Measurements from ENCODE around the gene HEXIM2.

HEXIM2 gene

DNA sequence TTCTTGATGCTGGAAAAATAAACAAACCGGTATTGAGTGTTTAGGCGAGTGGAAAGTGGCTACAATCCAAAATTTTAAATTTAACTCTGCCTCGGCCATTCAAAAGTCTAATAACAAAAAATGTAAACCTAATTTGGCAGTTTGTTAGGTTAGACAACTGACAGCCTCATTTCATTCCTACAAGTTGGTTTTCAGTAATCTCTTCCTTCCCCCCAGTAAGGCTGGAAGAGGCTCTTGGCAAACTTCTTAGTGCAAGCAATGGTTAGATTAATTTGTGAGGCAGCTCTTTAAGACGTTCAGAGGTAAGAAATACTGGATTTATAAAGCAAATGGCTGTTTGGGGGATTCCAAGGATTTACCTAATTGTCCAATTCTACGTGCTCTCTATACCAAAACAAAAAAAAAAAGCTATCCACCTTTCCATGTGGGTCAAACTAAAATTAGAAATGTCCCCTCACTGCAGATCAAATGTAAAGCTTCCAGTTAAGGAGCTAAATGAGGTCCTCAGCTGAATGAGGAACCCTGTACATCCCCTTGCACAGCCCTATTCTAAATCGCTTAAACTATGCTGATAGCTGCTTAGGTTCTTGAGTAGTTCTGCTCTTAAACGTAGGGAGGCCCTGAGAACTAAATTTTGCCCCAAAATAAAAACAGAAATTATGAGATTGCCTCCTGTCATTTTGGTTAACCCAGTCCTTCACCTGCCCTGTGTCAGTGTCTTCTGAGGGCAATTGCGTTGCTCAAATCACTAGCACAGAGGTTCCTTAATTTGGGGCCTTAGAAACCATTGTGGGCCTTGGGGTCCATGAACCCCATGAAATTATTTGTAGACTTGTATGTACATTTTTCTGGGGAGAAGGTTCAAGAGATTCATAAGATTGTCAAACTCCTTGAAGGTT lies 10.5 kb upstream of the HEXIM2 start:
- TF ChIP-seq, protein P1, sequence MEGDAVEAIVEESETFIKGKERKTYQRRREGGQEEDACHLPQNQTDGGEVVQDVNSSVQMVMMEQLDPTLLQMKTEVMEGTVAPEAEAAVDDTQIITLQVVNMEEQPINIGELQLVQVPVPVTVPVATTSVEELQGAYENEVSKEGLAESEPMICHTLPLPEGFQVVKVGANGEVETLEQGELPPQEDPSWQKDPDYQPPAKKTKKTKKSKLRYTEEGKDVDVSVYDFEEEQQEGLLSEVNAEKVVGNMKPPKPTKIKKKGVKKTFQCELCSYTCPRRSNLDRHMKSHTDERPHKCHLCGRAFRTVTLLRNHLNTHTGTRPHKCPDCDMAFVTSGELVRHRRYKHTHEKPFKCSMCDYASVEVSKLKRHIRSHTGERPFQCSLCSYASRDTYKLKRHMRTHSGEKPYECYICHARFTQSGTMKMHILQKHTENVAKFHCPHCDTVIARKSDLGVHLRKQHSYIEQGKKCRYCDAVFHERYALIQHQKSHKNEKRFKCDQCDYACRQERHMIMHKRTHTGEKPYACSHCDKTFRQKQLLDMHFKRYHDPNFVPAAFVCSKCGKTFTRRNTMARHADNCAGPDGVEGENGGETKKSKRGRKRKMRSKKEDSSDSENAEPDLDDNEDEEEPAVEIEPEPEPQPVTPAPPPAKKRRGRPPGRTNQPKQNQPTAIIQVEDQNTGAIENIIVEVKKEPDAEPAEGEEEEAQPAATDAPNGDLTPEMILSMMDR (IDR thresholded peaks at IDR 0.05; ENCODE audit: extremely low read depth, missing control alignments): no peak
- DNase-seq (ENCODE audit: low spot score): no peak

DNA sequence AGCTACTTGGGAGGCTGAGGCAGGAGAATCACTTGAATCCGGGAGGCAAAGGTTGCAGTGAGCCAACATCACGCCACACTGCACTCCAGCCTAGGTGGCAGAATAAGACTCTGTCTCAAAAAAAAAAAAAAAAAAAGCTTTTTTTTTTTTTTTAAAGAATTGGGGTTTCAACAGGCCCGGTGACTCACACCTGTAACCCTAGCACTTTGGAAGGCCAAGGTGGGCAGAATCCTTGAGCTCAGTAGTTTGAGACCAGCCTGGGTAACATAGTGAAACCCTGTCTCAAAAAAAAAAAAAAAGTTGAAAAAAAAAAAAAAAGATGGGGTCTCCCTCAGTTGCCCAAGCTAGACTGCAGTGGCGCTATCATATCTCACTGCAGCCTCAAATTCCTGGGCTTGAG lies 6.6 kb upstream of the HEXIM2 start:
- TF ChIP-seq, protein P1 (IDR thresholded peaks at IDR 0.05; ENCODE audit: extremely low read depth, missing control alignments): no peak
- no peak for DNase-seq (ENCODE audit: low spot score)

DNA sequence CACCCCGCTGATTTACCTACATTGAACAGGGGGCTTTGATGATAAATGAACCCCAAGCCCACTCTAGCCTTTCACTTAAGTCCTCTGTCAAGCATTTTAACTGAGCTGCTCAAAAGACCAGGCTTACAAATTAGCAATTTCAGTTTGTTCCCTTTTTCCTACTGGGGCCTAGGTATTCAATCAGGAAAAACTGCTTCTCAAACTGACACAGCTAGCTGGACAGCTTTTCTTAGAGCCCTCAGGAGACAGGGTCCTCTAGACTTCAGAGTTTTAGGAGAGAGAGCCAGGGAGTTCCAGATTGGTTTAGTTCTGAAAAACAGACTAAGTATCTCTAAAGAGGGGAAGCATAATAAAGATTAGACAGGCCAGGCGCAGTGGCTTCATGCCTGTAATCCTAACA lies 6.2 kb upstream of the HEXIM2 start:
- TF ChIP-seq, protein P1 (IDR thresholded peaks at IDR 0.05; ENCODE audit: extremely low read depth, missing control alignments): no peak
- no peak for DNase-seq (ENCODE audit: low spot score)

DNA sequence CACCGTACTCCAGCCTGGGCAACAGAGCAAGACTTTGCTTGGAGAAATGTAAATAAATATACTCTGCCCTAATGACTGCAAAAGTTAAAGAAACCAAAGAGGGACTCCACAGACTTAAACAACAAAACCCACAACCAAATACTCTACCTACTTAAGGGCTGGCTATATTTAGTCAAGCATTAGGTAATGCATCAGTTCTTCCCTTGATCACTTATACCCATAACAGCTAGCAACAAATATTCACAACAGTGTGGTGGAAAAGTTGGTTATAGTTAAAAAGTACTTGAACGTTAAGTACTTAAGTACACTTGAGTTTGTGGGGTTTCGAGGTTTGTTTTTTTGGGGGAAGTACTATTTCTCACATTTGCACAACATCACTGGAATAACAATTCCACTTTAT lies 5.4 kb upstream of the HEXIM2 start:
- no peak for DNase-seq (ENCODE audit: low spot score)
- TF ChIP-seq, protein P1 (IDR thresholded peaks at IDR 0.05; ENCODE audit: extremely low read depth, missing control alignments): no peak

DNA sequence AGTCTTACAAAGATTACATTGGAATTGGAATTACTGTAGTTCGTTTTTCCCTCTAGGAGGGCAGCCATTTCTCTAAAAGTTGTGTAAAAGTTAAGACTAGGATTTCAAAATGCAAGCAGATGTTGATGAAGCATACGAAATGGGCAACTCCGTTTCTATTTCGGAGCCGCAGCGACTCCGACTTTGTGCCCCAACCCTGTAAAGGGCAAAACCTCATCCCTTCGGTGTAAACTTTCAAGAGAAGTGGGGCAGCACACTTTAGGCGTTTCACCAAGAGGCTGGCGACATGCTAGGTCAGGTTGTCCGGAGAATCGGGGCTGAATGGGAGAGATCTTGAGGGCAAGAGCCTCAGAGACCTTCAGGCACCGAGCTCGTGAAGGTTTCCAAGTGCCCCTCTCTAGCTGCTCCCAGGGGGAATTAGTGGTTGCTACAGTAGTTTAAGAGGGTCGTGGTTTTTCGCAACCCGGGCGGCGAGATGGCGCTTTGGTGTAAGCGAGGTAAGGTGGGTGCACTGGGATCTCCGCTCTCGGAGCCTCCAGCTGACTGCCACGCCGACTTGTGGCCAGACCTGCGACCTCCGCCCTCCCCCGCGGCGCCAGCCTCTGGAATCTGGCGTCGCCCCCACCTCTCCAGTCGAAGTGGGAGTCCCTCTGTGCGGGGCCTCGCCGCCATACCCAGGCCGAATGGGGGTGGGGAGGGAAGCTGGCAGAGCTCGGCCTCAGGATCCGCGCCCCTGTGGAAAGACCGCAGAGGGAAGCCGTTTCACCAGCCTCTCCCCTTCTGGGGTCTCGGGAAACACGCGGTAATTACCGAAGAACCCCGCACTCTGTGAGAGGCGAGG lies 1.0 kb upstream of the HEXIM2 start:
- no peak for DNase-seq (ENCODE audit: low spot score)

DNA sequence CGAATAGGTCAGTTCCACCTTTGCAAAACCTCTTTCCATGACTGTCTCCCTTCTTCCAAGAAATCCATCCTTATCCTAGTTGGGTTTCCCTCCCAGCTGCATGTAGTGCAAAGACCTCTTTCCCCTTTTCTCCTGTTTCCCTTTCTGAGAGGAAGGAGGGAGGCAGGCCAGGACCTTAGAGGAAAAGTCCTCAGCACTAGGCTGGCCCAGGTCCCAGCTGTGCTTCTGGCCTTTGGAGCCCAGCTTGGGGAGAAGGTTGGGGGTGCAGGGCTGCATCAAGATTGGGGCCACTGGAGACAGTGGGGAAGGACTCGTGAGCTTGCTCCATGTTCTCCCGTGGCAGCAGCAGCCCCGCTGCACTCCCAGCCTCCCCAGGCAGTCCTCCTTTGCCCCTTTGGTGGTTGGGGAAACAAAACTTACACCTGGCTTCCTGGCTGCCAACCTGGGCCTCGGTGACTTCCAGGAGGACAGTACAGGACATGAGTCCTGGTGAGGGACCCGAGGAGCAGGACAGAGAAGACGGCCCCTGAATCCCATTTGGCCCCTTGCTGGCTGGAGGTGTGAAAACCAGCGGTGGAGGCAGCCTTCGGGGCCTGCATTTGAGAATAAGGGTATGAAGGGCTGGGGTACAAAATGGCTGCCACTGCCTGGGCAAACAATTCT lies 481 bp downstream of the HEXIM2 start:
- TF ChIP-seq, protein P1 (IDR thresholded peaks at IDR 0.05; ENCODE audit: extremely low read depth, missing control alignments): no peak
- DNase-seq (ENCODE audit: low spot score): no peak

More for the DNA sequence above, 1.0 kb upstream of the HEXIM2 start:
- TF ChIP-seq, protein P1 (IDR thresholded peaks at IDR 0.05; ENCODE audit: extremely low read depth, missing control alignments): peak; percentile 4

All from GM20000 (cell line).